ENCODE data around the gene ZEB2. TPM values are rescaled to one million over a fixed set of nuclear protein-coding genes. Genes with fewer than 3 reads are reported as not detected.

ZEB2 gene
- total and polyA plus RNA-seq, 2 donors (not counting 3 experiments of a cell fraction or from before 2014, with no cell fraction given): 17.9 to 49.6 TPM

DNA sequence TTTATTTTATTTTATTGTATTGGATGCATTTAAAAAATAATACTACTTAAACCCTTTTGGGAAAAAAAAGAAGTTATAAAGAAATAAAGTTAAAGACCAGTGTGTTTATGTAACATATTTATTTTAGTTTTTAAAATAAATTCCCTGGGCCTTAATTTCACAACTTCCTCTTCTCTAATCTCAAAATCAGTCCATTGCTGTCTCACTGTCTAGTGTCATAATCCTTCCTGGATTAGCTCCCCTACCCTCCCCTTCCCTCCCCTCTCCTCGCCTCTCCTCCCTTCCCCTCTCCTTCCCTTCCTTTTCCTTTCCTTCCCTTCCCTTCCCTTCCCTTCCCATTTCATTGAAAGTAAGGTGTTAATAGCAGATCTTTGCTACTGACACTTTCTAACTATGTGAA, 40.3 kb upstream of the ZEB2 start:
- Histone ChIP-seq H3K9ac (replicated peaks; ENCODE audit: extremely low read depth, insufficient read depth, low read length) (no peak overlapping the region), H3K79me2 (ENCODE audit: control insufficient read depth, insufficient read depth, low read length) (no peaks in the 10 kb centered on the region), H3K4me2 (ENCODE audit: insufficient read depth, low read length) (no peak overlapping the region), H3K9me3 (replicated peaks; ENCODE audit: control insufficient read depth, insufficient read depth, low read length) (no peaks in the 10 kb centered on the region), H4K20me1 (replicated peaks; ENCODE audit: control insufficient read depth, extremely low read depth, insufficient read depth, low read length) (no peaks in the 10 kb centered on the region), H3K9me1 (replicated peaks; ENCODE audit: control insufficient read depth, extremely low read depth, insufficient read depth, low read length) (no peaks in the 10 kb centered on the region), H3K27me3 (ENCODE audit: control insufficient read depth in 2 of 2, insufficient read depth in 2 of 2, low read length in 2 of 2) (no peaks in the 10 kb centered on the region), H3K4me1 (ENCODE audit: control insufficient read depth, extremely low read depth, insufficient read depth, low read length) (no peaks in the 10 kb centered on the region), H3K27ac (ENCODE audit: insufficient read depth, low read depth, low read length) (no peak overlapping the region), H3K36me3 (ENCODE audit: control insufficient read depth in 2 of 2, extremely low read depth in 1 of 2, insufficient read depth in 2 of 2, low read length in 2 of 2) (no peaks in the 10 kb centered on the region), H2AFZ (ENCODE audit: low read depth, low read length) (no peak overlapping the region), H3K4me3 (replicated peaks in 1 of 3; ENCODE audit: insufficient read depth in 1 of 3, low read depth in 1 of 3, low read length in 3 of 3) (no peak overlapping the region)
- intact Hi-C loops (cut with micrococcal nuclease): no loop called here
- BruUV-seq (replicated peaks): no TSS peak
- dilution Hi-C loops (cut with MboI; ENCODE audit: extremely low pct_ligation_motif_present, low sequenced_read_pairs): no loop called here
- TF ChIP-seq GATA2 (IDR thresholded peaks at IDR 0.05; ENCODE audit: insufficient read depth, insufficient read length, low read depth, low read length): no peak
- ChIA-PET POLR2A (no interaction called here), CTCF (no interaction called here)
- DNase-seq (ENCODE audit: low read depth, low spot score): no peak
- FAIRE-seq: no peak

DNA sequence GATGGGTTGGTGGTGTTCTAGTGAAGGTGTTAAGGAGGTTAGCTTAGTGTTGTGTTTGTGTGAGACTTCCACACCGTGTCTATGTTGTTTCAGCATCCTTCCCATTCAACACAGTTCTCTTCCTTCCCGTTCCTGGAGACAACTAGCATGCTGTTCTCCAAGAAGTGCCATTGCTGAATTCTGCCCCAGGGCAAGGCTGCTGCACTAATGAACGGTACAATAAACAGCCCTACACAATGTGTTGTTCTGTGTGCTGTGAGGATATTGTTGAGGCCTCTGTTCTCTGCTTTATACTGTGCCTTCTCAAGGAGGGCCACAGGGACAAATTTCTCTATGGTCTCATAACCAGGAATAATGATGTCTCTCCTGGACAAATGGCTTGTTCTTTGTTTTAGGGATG, 39.8 kb upstream of the ZEB2 start:
- DNase-seq (ENCODE audit: low read depth, low spot score) (no peak), FAIRE-seq (no peak)
- Histone ChIP-seq H3K4me3 (replicated peaks in 1 of 3; ENCODE audit: insufficient read depth in 1 of 3, low read depth in 1 of 3, low read length in 3 of 3) (no peak overlapping the region), H3K4me2 (ENCODE audit: insufficient read depth, low read length) (no peak overlapping the region), H3K27me3 (ENCODE audit: control insufficient read depth in 2 of 2, insufficient read depth in 2 of 2, low read length in 2 of 2) (no peaks in the 10 kb centered on the region), H4K20me1 (replicated peaks; ENCODE audit: control insufficient read depth, extremely low read depth, insufficient read depth, low read length) (no peaks in the 10 kb centered on the region), H3K27ac (ENCODE audit: insufficient read depth, low read depth, low read length) (no peak overlapping the region), H3K79me2 (ENCODE audit: control insufficient read depth, insufficient read depth, low read length) (no peaks in the 10 kb centered on the region), H2AFZ (ENCODE audit: low read depth, low read length) (no peak overlapping the region), H3K9me1 (replicated peaks; ENCODE audit: control insufficient read depth, extremely low read depth, insufficient read depth, low read length) (no peaks in the 10 kb centered on the region), H3K36me3 (ENCODE audit: control insufficient read depth in 2 of 2, extremely low read depth in 1 of 2, insufficient read depth in 2 of 2, low read length in 2 of 2) (no peaks in the 10 kb centered on the region), H3K9me3 (replicated peaks; ENCODE audit: control insufficient read depth, insufficient read depth, low read length) (no peaks in the 10 kb centered on the region), H3K9ac (replicated peaks; ENCODE audit: extremely low read depth, insufficient read depth, low read length) (no peak overlapping the region), H3K4me1 (ENCODE audit: control insufficient read depth, extremely low read depth, insufficient read depth, low read length) (no peaks in the 10 kb centered on the region)
- ChIA-PET POLR2A (no interaction called here), CTCF (interaction anchor here (1.1 kb wide), 1 partner anchor 32 kb away, joined by 3 read pairs; no protein-coding TSS in a partner anchor)
- intact Hi-C loops (cut with micrococcal nuclease) (no loop called here), dilution Hi-C loops (cut with MboI; ENCODE audit: extremely low pct_ligation_motif_present, low sequenced_read_pairs) (no loop called here)
- TF ChIP-seq GATA2 (IDR thresholded peaks at IDR 0.05; ENCODE audit: insufficient read depth, insufficient read length, low read depth, low read length) (no peak), POLR2AphosphoS5 (IDR thresholded peaks at IDR 0.05; ENCODE audit: insufficient read depth, low read depth, low read length) (no peak), FOS (IDR thresholded peaks at IDR 0.05; ENCODE audit: borderline replicate concordance, insufficient read depth, low read length) (no peak), EZH2 (IDR thresholded peaks at IDR 0.05; ENCODE audit: borderline replicate concordance, low read depth, low read length, severe bottlenecking) (no peak), MYC (IDR thresholded peaks at IDR 0.05; ENCODE audit: low read depth, low read length) (no peak), JUN (IDR thresholded peaks at IDR 0.05; ENCODE audit: borderline replicate concordance, insufficient read depth, insufficient read length, low read depth) (no peak), POLR2A (IDR thresholded peaks at IDR 0.05; ENCODE audit: low read depth, low read length) (no peak)
- TF ChIP-seq, protein P1, sequence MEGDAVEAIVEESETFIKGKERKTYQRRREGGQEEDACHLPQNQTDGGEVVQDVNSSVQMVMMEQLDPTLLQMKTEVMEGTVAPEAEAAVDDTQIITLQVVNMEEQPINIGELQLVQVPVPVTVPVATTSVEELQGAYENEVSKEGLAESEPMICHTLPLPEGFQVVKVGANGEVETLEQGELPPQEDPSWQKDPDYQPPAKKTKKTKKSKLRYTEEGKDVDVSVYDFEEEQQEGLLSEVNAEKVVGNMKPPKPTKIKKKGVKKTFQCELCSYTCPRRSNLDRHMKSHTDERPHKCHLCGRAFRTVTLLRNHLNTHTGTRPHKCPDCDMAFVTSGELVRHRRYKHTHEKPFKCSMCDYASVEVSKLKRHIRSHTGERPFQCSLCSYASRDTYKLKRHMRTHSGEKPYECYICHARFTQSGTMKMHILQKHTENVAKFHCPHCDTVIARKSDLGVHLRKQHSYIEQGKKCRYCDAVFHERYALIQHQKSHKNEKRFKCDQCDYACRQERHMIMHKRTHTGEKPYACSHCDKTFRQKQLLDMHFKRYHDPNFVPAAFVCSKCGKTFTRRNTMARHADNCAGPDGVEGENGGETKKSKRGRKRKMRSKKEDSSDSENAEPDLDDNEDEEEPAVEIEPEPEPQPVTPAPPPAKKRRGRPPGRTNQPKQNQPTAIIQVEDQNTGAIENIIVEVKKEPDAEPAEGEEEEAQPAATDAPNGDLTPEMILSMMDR (IDR thresholded peaks at IDR 0.05; ENCODE audit: extremely low read depth in 1 of 2, insufficient read depth in 1 of 2, low read depth in 1 of 2, low read length in 2 of 2): no peak
- TF ChIP-seq, protein P2, sequence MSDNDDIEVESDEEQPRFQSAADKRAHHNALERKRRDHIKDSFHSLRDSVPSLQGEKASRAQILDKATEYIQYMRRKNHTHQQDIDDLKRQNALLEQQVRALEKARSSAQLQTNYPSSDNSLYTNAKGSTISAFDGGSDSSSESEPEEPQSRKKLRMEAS (IDR thresholded peaks at IDR 0.05; ENCODE audit: insufficient read depth, insufficient read length): no peak
- no TSS peak for BruUV-seq (replicated peaks)

All from endothelial cell of umbilical vein (primary cell).